HepG2 (cell line): ENCODE results near the gene KLF16. TPM values are rescaled to one million over a fixed set of nuclear protein-coding genes. Genes with fewer than 3 reads are reported as not detected.

Experiments
- BRD4 ChIP-seq: sonication (generic); formaldehyde crosslinking; IDR thresholded peaks from 2 replicates; pipeline ENCODE4 v1.4.0; 2020; ENCODE audit warnings: missing genetic modification reagents
- CENPX ChIP-seq: sonication (generic); formaldehyde crosslinking; IDR thresholded peaks from 2 replicates; pipeline ENCODE4 v1.9.0; 2021; ENCODE audit warnings: mild to moderate bottlenecking, missing genetic modification reagents, moderate library complexity
- CHD4 ChIP-seq: fragments of 200-600 bp; sonication (generic); IDR thresholded peaks from 2 replicates; pipeline ENCODE4 v1.7.0; 2017; ENCODE audit warnings: mild to moderate bottlenecking, low read length, borderline replicate concordance
- FOXA3 ChIP-seq: IDR thresholded peaks from 2 replicates; pipeline ENCODE4 v1.6.1; 2016; ENCODE audit warnings: missing genetic modification reagents, missing compliant biosample characterization
- HNF4A ChIP-seq: sonication (generic); formaldehyde crosslinking; IDR thresholded peaks from 2 replicates; pipeline ENCODE4 v1.4.0; 2020; ENCODE audit warnings: missing genetic modification reagents
- PHF8 ChIP-seq: sonication (generic); formaldehyde crosslinking; IDR thresholded peaks from 2 replicates; pipeline ENCODE4 v1.5.0; 2020; ENCODE audit warnings: missing genetic modification reagents
- POLR2A ChIP-seq, 2 experiments: IDR thresholded peaks; 2 replicates each; pipeline ENCODE4 v1.6.1; 2011; ENCODE audit warnings: low read depth in 2 of 2, low read length in 2 of 2, mild to moderate bottlenecking in 1 of 2, moderate library complexity in 1 of 2; ENCODE audit not compliant: insufficient read depth in 1 of 2
- PTBP1 ChIP-seq: fragments of 200-400 bp; formaldehyde crosslinking; IDR thresholded peaks from 2 replicates; pipeline ENCODE4 v1.6.1; 2018; ENCODE audit warnings: low read length, low read depth; ENCODE audit not compliant: poor library complexity, severe bottlenecking
- RELA ChIP-seq: sonication (generic); formaldehyde crosslinking; IDR thresholded peaks from 2 replicates; pipeline ENCODE4 v1.4.0; 2020; ENCODE audit warnings: missing genetic modification reagents
- SMARCC2 ChIP-seq: fragments of 450-650 bp; IDR thresholded peaks from 2 replicates; pipeline ENCODE4 v1.6.1; 2017; ENCODE audit warnings: antibody characterized with exemption, mild to moderate bottlenecking
- TCF12 ChIP-seq, 2 experiments: fragments of 450-650 bp in 1 of 2; sonication (generic) in 1 of 2; formaldehyde crosslinking in 1 of 2; IDR thresholded peaks; 2 replicates each; pipeline versions ENCODE4 v1.6.1 to v1.8.0; 2017 to 2022; ENCODE audit warnings: antibody characterized with exemption in 1 of 2, mild to moderate bottlenecking in 1 of 2, missing genetic modification reagents in 1 of 2, moderate library complexity in 1 of 2
- YY1 ChIP-seq: IDR thresholded peaks from 2 replicates; pipeline ENCODE4 v1.6.1; 2011; ENCODE audit warnings: low read length, low read depth, moderate library complexity, mild to moderate bottlenecking; ENCODE audit not compliant: insufficient read depth, insufficient replicate concordance
- ZFP82 ChIP-seq: sonication (generic); formaldehyde crosslinking; IDR thresholded peaks from 2 replicates; pipeline ENCODE4 v1.5.1; 2020; ENCODE audit warnings: mild to moderate bottlenecking, missing genetic modification reagents, borderline replicate concordance
- ZFYVE20 ChIP-seq: sonication (generic); formaldehyde crosslinking; IDR thresholded peaks from 2 replicates; pipeline ENCODE4 v1.8.0; 2023; ENCODE audit warnings: low read depth, mild to moderate bottlenecking, moderate library complexity, missing genetic modification reagents, borderline replicate concordance
- ZNF160 ChIP-seq: sonication (generic); formaldehyde crosslinking; IDR thresholded peaks from 2 replicates; pipeline ENCODE4 v1.8.0; 2022; ENCODE audit warnings: mild to moderate bottlenecking, inconsistent platforms, missing genetic modification reagents
- ZNF317 ChIP-seq: sonication (generic); formaldehyde crosslinking; IDR thresholded peaks from 2 replicates; pipeline ENCODE4 v1.5.0; 2020; ENCODE audit warnings: mild to moderate bottlenecking, missing genetic modification reagents
- ZNF326 ChIP-seq: sonication (generic); formaldehyde crosslinking; IDR thresholded peaks from 2 replicates; pipeline ENCODE4 v1.4.0; 2020; ENCODE audit warnings: missing genetic modification reagents, borderline replicate concordance
- ZNF468 ChIP-seq: sonication (generic); formaldehyde crosslinking; IDR thresholded peaks from 2 replicates; pipeline ENCODE4 v1.8.0; 2022; ENCODE audit warnings: mild to moderate bottlenecking, moderate library complexity, missing genetic modification reagents
- ZNF547 ChIP-seq: sonication (generic); formaldehyde crosslinking; IDR thresholded peaks from 2 replicates; pipeline ENCODE4 v1.5.1; 2020; ENCODE audit warnings: mild to moderate bottlenecking, missing genetic modification reagents
- ZNF572 ChIP-seq: sonication (generic); formaldehyde crosslinking; IDR thresholded peaks from 2 replicates; pipeline ENCODE4 v1.5.1; 2020; ENCODE audit warnings: mild to moderate bottlenecking, missing genetic modification reagents
- ZNF674 ChIP-seq: sonication (generic); formaldehyde crosslinking; IDR thresholded peaks from 2 replicates; pipeline ENCODE4 v1.5.0; 2020; ENCODE audit warnings: low read depth, mild to moderate bottlenecking, missing genetic modification reagents
- ZNF75D ChIP-seq: sonication (generic); formaldehyde crosslinking; IDR thresholded peaks from 2 replicates; pipeline ENCODE4 v1.8.1; 2023; ENCODE audit warnings: missing genetic modification reagents, mild to moderate bottlenecking, borderline replicate concordance
- ZSCAN5A ChIP-seq: sonication (generic); formaldehyde crosslinking; IDR thresholded peaks from 2 replicates; pipeline ENCODE4 v1.8.0; 2022; ENCODE audit warnings: mild to moderate bottlenecking, missing genetic modification reagents, borderline replicate concordance
- polyA plus RNA-seq, 8 experiments: library from polyadenylated mRNA; depleted of rRNA in 3 of 8; stranded (reverse) in 7 of 8; unstranded in 1 of 8; fragments of >200 nt; fragmentation: Illumina TruSeq in 4 of 8; extraction: Trizol in 4 of 8; gene quantifications; 2 replicates each; pipeline versions ENCODE4 v1.2.1 to v1.2.3, GENCODE V29; 2011 to 2016; ENCODE audit warnings: low read depth in 4 of 8, missing spikeins in 1 of 8, mixed read lengths in 1 of 8; ENCODE audit not compliant: insufficient read depth in 1 of 8
- total RNA-seq, 5 experiments: library from RNA; depleted of rRNA; stranded (reverse); fragments of >200 nt; fragmentation: Illumina TruSeq; extraction: Trizol; gene quantifications; 2 replicates each; pipeline ENCODE4 v1.2.3, GENCODE V29; 2016; ENCODE audit warnings: low read depth in 1 of 5
- TF ChIP-seq, protein P1 (sequence below): sonication (generic); formaldehyde crosslinking; IDR thresholded peaks from 2 replicates; pipeline ENCODE4 v1.4.0; 2020; ENCODE audit warnings: missing genetic modification reagents, borderline replicate concordance
- TF ChIP-seq, protein P2 (sequence below): sonication (generic); formaldehyde crosslinking; IDR thresholded peaks from 2 replicates; pipeline ENCODE4 v1.9.0; 2022; ENCODE audit warnings: missing genetic modification reagents, mild to moderate bottlenecking, borderline replicate concordance

The KLF16 gene
- total and polyA plus RNA-seq, 2 of the 13 experiments (the other 11 are each of a cell fraction or from before 2014, with no cell fraction given), result 3.5 to 6.7 TPM

- TF ChIP-seq ZSCAN5A, result 0 out of 2 replicates have a peak, but pooled peaks have one; percentile 40
- 0 out of 2 replicates have a peak, but pooled peaks have one; percentile 25 for TF ChIP-seq CHD4
- TF ChIP-seq FOXA3 (CRISPR knock-in tag), result peak; percentile 49
- no peak for TF ChIP-seq SMARCC2
- TF ChIP-seq TCF12 (IDR thresholded peaks at IDR 0.05), result no peak
- peak; percentile 14; the same call in 1 of the 2 replicates for TF ChIP-seq TCF12 (CRISPR knock-in tag; IDR thresholded peaks at IDR 0.05)
- 0 out of 2 replicates have a peak, but pooled peaks have one; percentile 33 for TF ChIP-seq ZNF160 (CRISPR knock-in tag)
- no peak for TF ChIP-seq ZNF674
- no peak for TF ChIP-seq ZNF75D
- TF ChIP-seq YY1, result peak; percentile 61
- TF ChIP-seq PHF8 (CRISPR knock-in tag), result peak; percentile 25
- TF ChIP-seq ZNF326, result no peak
- TF ChIP-seq POLR2A (IDR thresholded peaks at IDR 0.05; ENCODE audit: insufficient read depth in 1 of 2, low read depth in 2 of 2, low read length in 2 of 2), result peak; percentile 57 to 62; a peak in 3 of 4 replicates
- TF ChIP-seq ZNF572, result peak; percentile 53
- TF ChIP-seq BRD4 (CRISPR knock-in tag), result 0 out of 2 replicates have a peak, but pooled peaks have one; percentile 10
- 0 out of 2 replicates have a peak, but pooled peaks have one; percentile 3 for TF ChIP-seq ZNF317 (CRISPR knock-in tag)
- peak; percentile 56; the same call in 1 of the 2 replicates for TF ChIP-seq ZFP82 (CRISPR knock-in tag)
- TF ChIP-seq CENPX (CRISPR knock-in tag), result no peak
- no peak for TF ChIP-seq ZNF468 (CRISPR knock-in tag)
- TF ChIP-seq HNF4A, result peak; percentile 8; the same call in 1 of the 2 replicates
- TF ChIP-seq, protein P1, sequence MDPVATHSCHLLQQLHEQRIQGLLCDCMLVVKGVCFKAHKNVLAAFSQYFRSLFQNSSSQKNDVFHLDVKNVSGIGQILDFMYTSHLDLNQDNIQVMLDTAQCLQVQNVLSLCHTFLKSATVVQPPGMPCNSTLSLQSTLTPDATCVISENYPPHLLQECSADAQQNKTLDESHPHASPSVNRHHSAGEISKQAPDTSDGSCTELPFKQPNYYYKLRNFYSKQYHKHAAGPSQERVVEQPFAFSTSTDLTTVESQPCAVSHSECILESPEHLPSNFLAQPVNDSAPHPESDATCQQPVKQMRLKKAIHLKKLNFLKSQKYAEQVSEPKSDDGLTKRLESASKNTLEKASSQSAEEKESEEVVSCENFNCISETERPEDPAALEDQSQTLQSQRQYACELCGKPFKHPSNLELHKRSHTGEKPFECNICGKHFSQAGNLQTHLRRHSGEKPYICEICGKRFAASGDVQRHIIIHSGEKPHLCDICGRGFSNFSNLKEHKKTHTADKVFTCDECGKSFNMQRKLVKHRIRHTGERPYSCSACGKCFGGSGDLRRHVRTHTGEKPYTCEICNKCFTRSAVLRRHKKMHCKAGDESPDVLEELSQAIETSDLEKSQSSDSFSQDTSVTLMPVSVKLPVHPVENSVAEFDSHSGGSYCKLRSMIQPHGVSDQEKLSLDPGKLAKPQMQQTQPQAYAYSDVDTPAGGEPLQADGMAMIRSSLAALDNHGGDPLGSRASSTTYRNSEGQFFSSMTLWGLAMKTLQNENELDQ, result no peak
- TF ChIP-seq RELA (CRISPR knock-in tag), result 0 out of 2 replicates have a peak, but pooled peaks have one; percentile 31
- no peak for TF ChIP-seq PTBP1
- TF ChIP-seq ZNF547 (CRISPR knock-in tag), result peak; percentile 31; the same call in 1 of the 2 replicates
- TF ChIP-seq, protein P2, sequence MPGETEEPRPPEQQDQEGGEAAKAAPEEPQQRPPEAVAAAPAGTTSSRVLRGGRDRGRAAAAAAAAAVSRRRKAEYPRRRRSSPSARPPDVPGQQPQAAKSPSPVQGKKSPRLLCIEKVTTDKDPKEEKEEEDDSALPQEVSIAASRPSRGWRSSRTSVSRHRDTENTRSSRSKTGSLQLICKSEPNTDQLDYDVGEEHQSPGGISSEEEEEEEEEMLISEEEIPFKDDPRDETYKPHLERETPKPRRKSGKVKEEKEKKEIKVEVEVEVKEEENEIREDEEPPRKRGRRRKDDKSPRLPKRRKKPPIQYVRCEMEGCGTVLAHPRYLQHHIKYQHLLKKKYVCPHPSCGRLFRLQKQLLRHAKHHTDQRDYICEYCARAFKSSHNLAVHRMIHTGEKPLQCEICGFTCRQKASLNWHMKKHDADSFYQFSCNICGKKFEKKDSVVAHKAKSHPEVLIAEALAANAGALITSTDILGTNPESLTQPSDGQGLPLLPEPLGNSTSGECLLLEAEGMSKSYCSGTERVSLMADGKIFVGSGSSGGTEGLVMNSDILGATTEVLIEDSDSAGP (CRISPR knock-in tag), result peak; percentile 82; the same call in 1 of the 2 replicates
- TF ChIP-seq ZFYVE20 (CRISPR knock-in tag), result no peak
Observed at GRCh38 chr19:1864480-1865171, 1.2 kb upstream of the KLF16 start (continued).
